Liver (tissue), 3 donors: ENCODE results near the gene ZFAND3.

Source experiments
- FOXA1 ChIP-seq: IDR thresholded peaks from 2 replicates; pipeline ENCODE4 v1.6.1; 2016; ENCODE audit warnings: antibody characterized with exemption
- GABPA ChIP-seq, 2 donors: IDR thresholded peaks in 1 of 2; conservative IDR thresholded peaks in 1 of 2; 2 replicates each; pipeline ENCODE4 v1.6.1; 2016; ENCODE audit warnings: antibody characterized with exemption in 2 of 2, mild to moderate bottlenecking in 1 of 2, moderate library complexity in 1 of 2
- RAD21 ChIP-seq, 2 donors: IDR thresholded peaks; 2 replicates each; pipeline ENCODE4 v1.6.1; 2016; ENCODE audit warnings: antibody characterized with exemption in 2 of 2, mild to moderate bottlenecking in 2 of 2
- SP1 ChIP-seq: IDR thresholded peaks from 2 replicates; pipeline ENCODE4 v1.6.1; 2018; ENCODE audit warnings: antibody characterized with exemption, mild to moderate bottlenecking
- TAF1 ChIP-seq: conservative IDR thresholded peaks from 2 replicates; pipeline ENCODE4 v1.6.1; 2016; ENCODE audit warnings: antibody characterized with exemption, mild to moderate bottlenecking
- YY1 ChIP-seq: IDR thresholded peaks from 2 replicates; pipeline ENCODE4 v1.6.1; 2016; ENCODE audit warnings: antibody characterized with exemption, mild to moderate bottlenecking
- TF ChIP-seq, protein P1 (sequence below): fragments of 150-350 bp; IDR thresholded peaks from 2 replicates; pipeline ENCODE4 v1.5.1; 2017; ENCODE audit warnings: improper control_type of control experiment, low read depth, low read length; ENCODE audit not compliant: missing input control
- TF ChIP-seq, protein P2 (sequence below): IDR thresholded peaks from 2 replicates; pipeline ENCODE4 v1.6.1; 2016; ENCODE audit warnings: antibody characterized with exemption, mild to moderate bottlenecking
- TF ChIP-seq, protein P3 (sequence below): IDR thresholded peaks from 2 replicates; pipeline ENCODE4 v1.6.1; 2016; ENCODE audit warnings: antibody characterized with exemption
- TF ChIP-seq, protein P4 (sequence below): IDR thresholded peaks from 2 replicates; pipeline ENCODE4 v1.6.1; 2016; ENCODE audit warnings: antibody characterized with exemption
- donor health status: healthy.
- donor health status: healthy.

DNA sequence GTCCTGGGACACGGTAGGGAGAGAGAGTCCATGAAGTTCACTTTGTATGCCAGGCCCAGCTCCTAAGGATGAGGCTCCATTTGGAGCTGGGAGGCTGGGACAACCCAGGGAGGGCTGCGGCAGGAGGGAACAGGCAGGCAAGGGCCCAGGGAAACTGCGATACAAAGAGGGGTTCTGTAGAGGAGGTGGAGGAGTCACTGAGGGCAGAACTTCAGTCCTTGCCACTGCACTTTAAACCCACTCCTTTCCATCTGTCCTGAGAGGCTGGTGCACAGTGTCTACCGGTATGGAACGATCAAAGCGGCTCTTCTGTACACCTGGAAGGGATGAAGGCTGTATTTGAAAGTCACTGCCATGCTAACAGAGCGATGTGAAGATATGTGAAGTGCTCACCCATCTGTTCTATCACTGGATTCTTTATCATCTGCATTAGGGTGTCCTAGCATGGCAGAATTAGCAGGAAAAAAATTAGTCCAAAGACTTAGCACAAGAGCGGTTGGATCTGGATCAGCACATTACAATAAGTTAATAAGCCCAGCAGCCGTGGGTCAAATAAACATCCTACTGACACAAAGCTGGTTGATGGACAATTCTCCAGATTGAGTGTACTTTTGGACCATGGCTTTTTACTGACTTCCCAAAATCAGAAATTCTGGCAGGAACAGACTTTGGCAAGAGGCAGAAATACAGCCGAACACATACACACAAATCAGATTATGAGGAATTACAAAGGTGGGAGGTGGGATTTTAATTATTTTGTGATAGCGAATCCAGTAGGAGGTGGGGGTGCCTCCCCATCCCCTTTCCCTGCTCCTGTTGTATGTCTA is 20.9 kb upstream of the ZFAND3 start:
- TF ChIP-seq RAD21 (IDR thresholded peaks at IDR 0.05) (no peak), YY1 (peak; percentile 48), SP1 (no peak), TAF1 (no peak), FOXA1 (no peak), GABPA (IDR thresholded peaks at IDR 0.05 in 1 of 2, conservative IDR thresholded peaks at IDR 0.05 in 1 of 2) (no peak)
- TF ChIP-seq, protein P1, sequence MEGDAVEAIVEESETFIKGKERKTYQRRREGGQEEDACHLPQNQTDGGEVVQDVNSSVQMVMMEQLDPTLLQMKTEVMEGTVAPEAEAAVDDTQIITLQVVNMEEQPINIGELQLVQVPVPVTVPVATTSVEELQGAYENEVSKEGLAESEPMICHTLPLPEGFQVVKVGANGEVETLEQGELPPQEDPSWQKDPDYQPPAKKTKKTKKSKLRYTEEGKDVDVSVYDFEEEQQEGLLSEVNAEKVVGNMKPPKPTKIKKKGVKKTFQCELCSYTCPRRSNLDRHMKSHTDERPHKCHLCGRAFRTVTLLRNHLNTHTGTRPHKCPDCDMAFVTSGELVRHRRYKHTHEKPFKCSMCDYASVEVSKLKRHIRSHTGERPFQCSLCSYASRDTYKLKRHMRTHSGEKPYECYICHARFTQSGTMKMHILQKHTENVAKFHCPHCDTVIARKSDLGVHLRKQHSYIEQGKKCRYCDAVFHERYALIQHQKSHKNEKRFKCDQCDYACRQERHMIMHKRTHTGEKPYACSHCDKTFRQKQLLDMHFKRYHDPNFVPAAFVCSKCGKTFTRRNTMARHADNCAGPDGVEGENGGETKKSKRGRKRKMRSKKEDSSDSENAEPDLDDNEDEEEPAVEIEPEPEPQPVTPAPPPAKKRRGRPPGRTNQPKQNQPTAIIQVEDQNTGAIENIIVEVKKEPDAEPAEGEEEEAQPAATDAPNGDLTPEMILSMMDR = no peak
- TF ChIP-seq, protein P2, sequence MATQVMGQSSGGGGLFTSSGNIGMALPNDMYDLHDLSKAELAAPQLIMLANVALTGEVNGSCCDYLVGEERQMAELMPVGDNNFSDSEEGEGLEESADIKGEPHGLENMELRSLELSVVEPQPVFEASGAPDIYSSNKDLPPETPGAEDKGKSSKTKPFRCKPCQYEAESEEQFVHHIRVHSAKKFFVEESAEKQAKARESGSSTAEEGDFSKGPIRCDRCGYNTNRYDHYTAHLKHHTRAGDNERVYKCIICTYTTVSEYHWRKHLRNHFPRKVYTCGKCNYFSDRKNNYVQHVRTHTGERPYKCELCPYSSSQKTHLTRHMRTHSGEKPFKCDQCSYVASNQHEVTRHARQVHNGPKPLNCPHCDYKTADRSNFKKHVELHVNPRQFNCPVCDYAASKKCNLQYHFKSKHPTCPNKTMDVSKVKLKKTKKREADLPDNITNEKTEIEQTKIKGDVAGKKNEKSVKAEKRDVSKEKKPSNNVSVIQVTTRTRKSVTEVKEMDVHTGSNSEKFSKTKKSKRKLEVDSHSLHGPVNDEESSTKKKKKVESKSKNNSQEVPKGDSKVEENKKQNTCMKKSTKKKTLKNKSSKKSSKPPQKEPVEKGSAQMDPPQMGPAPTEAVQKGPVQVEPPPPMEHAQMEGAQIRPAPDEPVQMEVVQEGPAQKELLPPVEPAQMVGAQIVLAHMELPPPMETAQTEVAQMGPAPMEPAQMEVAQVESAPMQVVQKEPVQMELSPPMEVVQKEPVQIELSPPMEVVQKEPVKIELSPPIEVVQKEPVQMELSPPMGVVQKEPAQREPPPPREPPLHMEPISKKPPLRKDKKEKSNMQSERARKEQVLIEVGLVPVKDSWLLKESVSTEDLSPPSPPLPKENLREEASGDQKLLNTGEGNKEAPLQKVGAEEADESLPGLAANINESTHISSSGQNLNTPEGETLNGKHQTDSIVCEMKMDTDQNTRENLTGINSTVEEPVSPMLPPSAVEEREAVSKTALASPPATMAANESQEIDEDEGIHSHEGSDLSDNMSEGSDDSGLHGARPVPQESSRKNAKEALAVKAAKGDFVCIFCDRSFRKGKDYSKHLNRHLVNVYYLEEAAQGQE = no peak
- TF ChIP-seq, protein P3, sequence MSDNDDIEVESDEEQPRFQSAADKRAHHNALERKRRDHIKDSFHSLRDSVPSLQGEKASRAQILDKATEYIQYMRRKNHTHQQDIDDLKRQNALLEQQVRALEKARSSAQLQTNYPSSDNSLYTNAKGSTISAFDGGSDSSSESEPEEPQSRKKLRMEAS = no peak
- TF ChIP-seq, protein P4, sequence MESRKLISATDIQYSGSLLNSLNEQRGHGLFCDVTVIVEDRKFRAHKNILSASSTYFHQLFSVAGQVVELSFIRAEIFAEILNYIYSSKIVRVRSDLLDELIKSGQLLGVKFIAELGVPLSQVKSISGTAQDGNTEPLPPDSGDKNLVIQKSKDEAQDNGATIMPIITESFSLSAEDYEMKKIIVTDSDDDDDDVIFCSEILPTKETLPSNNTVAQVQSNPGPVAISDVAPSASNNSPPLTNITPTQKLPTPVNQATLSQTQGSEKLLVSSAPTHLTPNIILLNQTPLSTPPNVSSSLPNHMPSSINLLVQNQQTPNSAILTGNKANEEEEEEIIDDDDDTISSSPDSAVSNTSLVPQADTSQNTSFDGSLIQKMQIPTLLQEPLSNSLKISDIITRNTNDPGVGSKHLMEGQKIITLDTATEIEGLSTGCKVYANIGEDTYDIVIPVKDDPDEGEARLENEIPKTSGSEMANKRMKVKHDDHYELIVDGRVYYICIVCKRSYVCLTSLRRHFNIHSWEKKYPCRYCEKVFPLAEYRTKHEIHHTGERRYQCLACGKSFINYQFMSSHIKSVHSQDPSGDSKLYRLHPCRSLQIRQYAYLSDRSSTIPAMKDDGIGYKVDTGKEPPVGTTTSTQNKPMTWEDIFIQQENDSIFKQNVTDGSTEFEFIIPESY = no peak
